ENCODE results near the gene SPIN2B.
"Not testable (repeated sequence)": the region's sequence is repeated elsewhere in the genome, so short reads cannot be mapped to it uniquely, and the experiment has no call there.

The SPIN2B gene

DNA sequence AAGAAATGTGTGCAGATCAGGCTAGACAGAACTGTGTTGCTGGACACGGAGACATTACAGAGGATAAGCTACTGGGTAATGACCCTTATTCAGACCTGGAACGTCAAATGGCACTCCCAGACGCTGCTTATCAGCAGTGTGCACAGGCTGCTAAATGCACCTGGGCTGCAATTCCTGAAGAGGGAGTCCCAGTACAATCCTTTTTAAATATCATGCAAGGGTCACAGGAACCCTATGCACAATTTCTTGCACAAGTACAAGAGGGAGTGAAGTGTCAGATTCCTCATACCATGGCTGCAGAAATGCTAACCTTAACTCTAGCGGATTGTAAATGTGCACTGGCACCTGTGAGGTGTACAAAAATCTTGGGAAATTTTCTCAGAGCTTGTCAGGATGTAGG, 16.9 kb downstream of the SPIN2B start:
- Histone ChIP-seq H3K9me3 (ENCODE audit: control insufficient read depth, low read length) (no peaks in the 10 kb centered on the region), H3K27me3 (ENCODE audit: control insufficient read depth, insufficient read depth, low read length) (no peaks in the 10 kb centered on the region), H2AFZ (no peak overlapping the region), H3K36me3 (ENCODE audit: control insufficient read depth, insufficient read depth, low read length) (no peaks in the 10 kb centered on the region), H3K4me1 (no peaks in the 10 kb centered on the region), H3K27ac (no peak overlapping the region), H3K79me2 (no peaks in the 10 kb centered on the region), H3K9ac (no peak overlapping the region), H3K4me3 (ENCODE audit: low read depth, low read length) (no peak overlapping the region), H3K4me2 (ENCODE audit: low read length) (no peak overlapping the region)
- TF ChIP-seq, protein P1, sequence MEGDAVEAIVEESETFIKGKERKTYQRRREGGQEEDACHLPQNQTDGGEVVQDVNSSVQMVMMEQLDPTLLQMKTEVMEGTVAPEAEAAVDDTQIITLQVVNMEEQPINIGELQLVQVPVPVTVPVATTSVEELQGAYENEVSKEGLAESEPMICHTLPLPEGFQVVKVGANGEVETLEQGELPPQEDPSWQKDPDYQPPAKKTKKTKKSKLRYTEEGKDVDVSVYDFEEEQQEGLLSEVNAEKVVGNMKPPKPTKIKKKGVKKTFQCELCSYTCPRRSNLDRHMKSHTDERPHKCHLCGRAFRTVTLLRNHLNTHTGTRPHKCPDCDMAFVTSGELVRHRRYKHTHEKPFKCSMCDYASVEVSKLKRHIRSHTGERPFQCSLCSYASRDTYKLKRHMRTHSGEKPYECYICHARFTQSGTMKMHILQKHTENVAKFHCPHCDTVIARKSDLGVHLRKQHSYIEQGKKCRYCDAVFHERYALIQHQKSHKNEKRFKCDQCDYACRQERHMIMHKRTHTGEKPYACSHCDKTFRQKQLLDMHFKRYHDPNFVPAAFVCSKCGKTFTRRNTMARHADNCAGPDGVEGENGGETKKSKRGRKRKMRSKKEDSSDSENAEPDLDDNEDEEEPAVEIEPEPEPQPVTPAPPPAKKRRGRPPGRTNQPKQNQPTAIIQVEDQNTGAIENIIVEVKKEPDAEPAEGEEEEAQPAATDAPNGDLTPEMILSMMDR (IDR thresholded peaks at IDR 0.05), result no peak

DNA sequence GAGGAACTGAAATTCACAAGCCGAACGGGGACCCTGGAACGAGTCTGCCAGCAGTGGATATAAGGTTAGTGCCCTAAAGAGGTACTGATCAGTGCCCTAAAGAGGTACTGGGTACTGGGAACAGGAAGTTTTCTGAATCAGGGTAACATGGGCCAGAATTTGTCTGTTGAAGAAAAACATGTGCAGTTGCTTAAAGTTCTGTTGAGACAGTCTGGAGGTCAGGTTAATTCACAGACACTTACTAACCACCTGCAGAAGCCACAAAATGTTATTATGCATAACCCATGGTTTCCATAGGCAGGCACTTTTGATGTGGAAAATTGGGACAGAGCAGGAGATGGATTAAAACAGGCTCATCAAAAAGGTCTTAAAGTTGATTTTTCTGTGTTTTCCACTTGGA, 17.9 kb downstream of the SPIN2B start:
- no peak overlapping the region for H3K27ac ChIP-seq
- no peak overlapping the region for H3K9ac ChIP-seq
- H3K4me2 ChIP-seq (ENCODE audit: low read length), result no peak overlapping the region
- no peaks in the 10 kb centered on the region for H3K9me3 ChIP-seq (ENCODE audit: control insufficient read depth, low read length)
- H3K27me3 ChIP-seq (ENCODE audit: control insufficient read depth, insufficient read depth, low read length), result no peaks in the 10 kb centered on the region
- H3K36me3 ChIP-seq (ENCODE audit: control insufficient read depth, insufficient read depth, low read length), result no peaks in the 10 kb centered on the region
- H2AFZ ChIP-seq, result no peak overlapping the region
- H3K79me2 ChIP-seq, result no peaks in the 10 kb centered on the region
- TF ChIP-seq, protein P1 (IDR thresholded peaks at IDR 0.05), result no peak
- no peak overlapping the region for H3K4me3 ChIP-seq (ENCODE audit: low read depth, low read length)
- H3K4me1 ChIP-seq, result no peaks in the 10 kb centered on the region

DNA sequence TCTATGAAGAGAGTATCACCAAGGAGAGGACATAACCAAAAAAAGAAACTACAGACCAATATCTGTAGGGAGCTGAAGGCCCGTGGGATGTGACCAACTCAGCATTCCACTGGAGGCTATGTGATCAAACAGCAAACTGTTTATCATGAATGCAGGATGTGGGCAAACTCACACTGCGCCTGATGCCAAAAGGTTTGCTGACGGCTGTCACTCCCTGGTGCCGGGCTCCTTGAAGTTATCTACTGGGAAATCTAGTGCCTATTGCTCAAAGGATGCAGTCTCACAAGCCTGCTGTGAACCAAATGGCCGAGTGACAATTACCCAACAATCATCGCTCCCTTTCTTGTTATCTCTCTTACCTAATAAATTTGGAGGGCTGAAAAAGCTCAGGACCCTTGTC, 18.4 kb downstream of the SPIN2B start:
- not testable (repeated sequence) for H3K9me3 ChIP-seq (ENCODE audit: control insufficient read depth, low read length); H3K9ac ChIP-seq; H3K4me3 ChIP-seq (ENCODE audit: low read depth, low read length); H3K79me2 ChIP-seq; H3K27ac ChIP-seq; H2AFZ ChIP-seq; H3K4me2 ChIP-seq (ENCODE audit: low read length); H3K27me3 ChIP-seq (ENCODE audit: control insufficient read depth, insufficient read depth, low read length); H3K36me3 ChIP-seq (ENCODE audit: control insufficient read depth, insufficient read depth, low read length); H3K4me1 ChIP-seq

DNA sequence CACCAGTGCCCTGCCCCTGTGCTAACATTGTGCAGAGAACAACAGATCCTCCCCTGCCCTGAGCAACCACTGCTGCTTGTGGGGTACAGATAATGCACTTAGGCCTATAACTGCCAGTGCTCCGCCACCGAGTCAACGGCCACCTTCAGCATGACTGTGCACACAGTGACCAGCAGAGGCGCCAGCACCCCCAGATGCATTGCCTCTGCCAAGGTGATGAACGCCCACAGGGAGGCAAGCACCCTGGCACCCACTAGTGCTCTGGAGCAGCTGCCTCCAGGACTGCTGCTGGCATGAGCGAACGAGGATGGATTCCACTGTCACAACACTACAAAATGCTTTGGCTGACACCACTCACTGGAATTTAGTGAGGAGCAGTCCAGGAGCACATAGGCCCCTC, 38.2 kb downstream of the SPIN2B start:
- no peaks in the 10 kb centered on the region for H3K9me3 ChIP-seq (ENCODE audit: control insufficient read depth, low read length)
- H3K9ac ChIP-seq, result no peak overlapping the region
- H2AFZ ChIP-seq, result no peak overlapping the region
- no peaks in the 10 kb centered on the region for H3K4me1 ChIP-seq
- no peak overlapping the region for H3K4me3 ChIP-seq (ENCODE audit: low read depth, low read length)
- TF ChIP-seq, protein P1 (IDR thresholded peaks at IDR 0.05), result no peak
- H3K27ac ChIP-seq, result no peak overlapping the region
- no peaks in the 10 kb centered on the region for H3K79me2 ChIP-seq
- no peak overlapping the region for H3K4me2 ChIP-seq (ENCODE audit: low read length)
- no peaks in the 10 kb centered on the region for H3K27me3 ChIP-seq (ENCODE audit: control insufficient read depth, insufficient read depth, low read length)
- H3K36me3 ChIP-seq (ENCODE audit: control insufficient read depth, insufficient read depth, low read length), result no peaks in the 10 kb centered on the region

DNA sequence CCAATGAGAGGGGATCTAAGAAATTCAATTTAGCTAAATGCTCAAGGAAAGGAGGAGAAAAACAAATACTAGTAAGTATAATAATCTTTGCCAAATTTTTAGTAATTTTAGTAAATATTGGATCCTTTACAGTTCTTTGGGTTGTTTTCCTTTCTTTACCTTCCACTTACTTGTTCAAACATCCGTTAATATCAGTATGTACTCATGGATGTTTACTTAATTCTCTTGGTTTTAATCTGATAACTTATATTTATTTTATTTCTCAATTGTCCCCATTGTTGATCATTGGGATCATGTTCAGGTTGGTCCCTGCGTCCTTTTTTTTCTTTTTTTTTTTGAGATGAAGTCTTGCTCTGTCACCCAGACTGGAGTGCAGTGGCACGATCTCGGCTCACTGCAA, 46.9 kb downstream of the SPIN2B start:
- no peak overlapping the region for H3K4me2 ChIP-seq (ENCODE audit: low read length)
- H3K79me2 ChIP-seq, result no peaks in the 10 kb centered on the region
- no peak overlapping the region for H3K27ac ChIP-seq
- H3K9ac ChIP-seq, result no peak overlapping the region
- no peak overlapping the region for H2AFZ ChIP-seq
- TF ChIP-seq, protein P1 (IDR thresholded peaks at IDR 0.05), result no peak
- no peaks in the 10 kb centered on the region for H3K9me3 ChIP-seq (ENCODE audit: control insufficient read depth, low read length)
- no peak overlapping the region for H3K4me3 ChIP-seq (ENCODE audit: low read depth, low read length)
- H3K27me3 ChIP-seq (ENCODE audit: control insufficient read depth, insufficient read depth, low read length), result no peaks in the 10 kb centered on the region
- H3K36me3 ChIP-seq (ENCODE audit: control insufficient read depth, insufficient read depth, low read length), result no peaks in the 10 kb centered on the region
- no peaks in the 10 kb centered on the region for H3K4me1 ChIP-seq
